Psoas muscle (tissue), 8 donors: Measurements from ENCODE around the gene ADCY1. TPM values are rescaled to one million over a fixed set of nuclear protein-coding genes. Genes with fewer than 3 reads are reported as not detected.
A peak's percentile ranks its signal among the peaks of the same experiment; 100 is the strongest.

Experiments used
- ATAC-seq, 4 donors: fragments of 200-7000 bp; cut with Tn5 transposase; one replicate each; pipeline ENCODE4 v1.9.1; 2020; ENCODE audit warnings: moderate library complexity in 3 of 4, mild to moderate bottlenecking in 2 of 4
- DNase-seq, 2 donors: peaks; one replicate each; pipeline ENCODE4 v3.0.0-alpha.2; 2020
- H3K27ac ChIP-seq: fragments of 200-600 bp; one replicate; pipeline ENCODE4 v1.8.0; 2022
- H3K27me3 ChIP-seq, 3 donors: fragments of 200-600 bp in 1 of 3; one replicate each; pipeline versions ENCODE4 v1.6.1 to v1.8.0; 2013 to 2022; ENCODE audit warnings: low read length in 2 of 3, mild to moderate bottlenecking in 2 of 3, moderate library complexity in 1 of 3; ENCODE audit not compliant: insufficient read depth in 3 of 3
- H3K36me3 ChIP-seq, 2 donors: fragments of 200-600 bp in 1 of 2; one replicate each; pipeline versions ENCODE4 v1.6.1 to v1.8.0; 2013 to 2022; ENCODE audit warnings: low read depth in 1 of 2, mild to moderate bottlenecking in 1 of 2, moderate library complexity in 1 of 2; ENCODE audit not compliant: insufficient read depth in 1 of 2
- H3K4me1 ChIP-seq: fragments of 200-600 bp; one replicate; pipeline ENCODE4 v1.8.0; 2022
- H3K4me3 ChIP-seq: fragments of 200-600 bp; one replicate; pipeline ENCODE4 v1.8.0; 2022; ENCODE audit warnings: mild to moderate bottlenecking
- H3K9me3 ChIP-seq: fragments of 200-600 bp; one replicate; pipeline ENCODE4 v1.8.0; 2022
- WGBS, 3 donors: extraction: QIAGEN DNeasy Blood & Tissue Kit; methylation state at CpG; one replicate each; pipeline versions ENCODE4 v1.1.6 to v1.1.7; 2013; 5-methylcytosine and 5-hydroxymethylcytosine counted together
- intact Hi-C, 2 donors: fragments of 100-400 bp; cut with DNase I; formaldehyde crosslinking; loops; one replicate each; pipeline versions ENCODE4 v1.11.0 to v1.14.2; 2022
- polyA plus RNA-seq, 3 donors: library from polyadenylated mRNA; stranded (reverse); fragments of 200-250 nt; gene quantifications; one replicate each; pipeline ENCODE4 v1.2.3, GENCODE V29; 2013
- total RNA-seq, 4 donors: library from RNA; stranded (reverse); fragmentation: NEBNext Ultra II Directional in 2 of 4; extraction: Animal tissue kit (Norgen Biotek cat#: 25700) in 2 of 4; gene quantifications; one replicate each; pipeline versions ENCODE4 v1.2.1 to v1.2.4, GENCODE V29; 2021 to 2023
- TF ChIP-seq, protein P1 (sequence below): fragments of 200-600 bp; IDR thresholded peaks from one replicate; pipeline ENCODE4 v1.8.0; 2022; ENCODE audit warnings: antibody characterized with exemption
- donor health status: healthy with polysubstance abuse.
- donor health status: DM: no; HTN: no; CAD: no; lungs with moderate emphysema.
- donor health status: Bipolar disorder and iron deficiency.
- donor health status: healthy.
- donor health status: DM: yes; HTN: yes; CAD: no.
- donor health status: DM: no; HTN: no; CAD: no.
- donor health status: DM: no; HTN: no; CAD: no.
- donor health status: DM: yes; HTN: yes; CAD: no.

The ADCY1 gene
- total and polyA plus RNA-seq, 7 donors: 1.3 to 4.3 (median 2.2) TPM

DNA sequence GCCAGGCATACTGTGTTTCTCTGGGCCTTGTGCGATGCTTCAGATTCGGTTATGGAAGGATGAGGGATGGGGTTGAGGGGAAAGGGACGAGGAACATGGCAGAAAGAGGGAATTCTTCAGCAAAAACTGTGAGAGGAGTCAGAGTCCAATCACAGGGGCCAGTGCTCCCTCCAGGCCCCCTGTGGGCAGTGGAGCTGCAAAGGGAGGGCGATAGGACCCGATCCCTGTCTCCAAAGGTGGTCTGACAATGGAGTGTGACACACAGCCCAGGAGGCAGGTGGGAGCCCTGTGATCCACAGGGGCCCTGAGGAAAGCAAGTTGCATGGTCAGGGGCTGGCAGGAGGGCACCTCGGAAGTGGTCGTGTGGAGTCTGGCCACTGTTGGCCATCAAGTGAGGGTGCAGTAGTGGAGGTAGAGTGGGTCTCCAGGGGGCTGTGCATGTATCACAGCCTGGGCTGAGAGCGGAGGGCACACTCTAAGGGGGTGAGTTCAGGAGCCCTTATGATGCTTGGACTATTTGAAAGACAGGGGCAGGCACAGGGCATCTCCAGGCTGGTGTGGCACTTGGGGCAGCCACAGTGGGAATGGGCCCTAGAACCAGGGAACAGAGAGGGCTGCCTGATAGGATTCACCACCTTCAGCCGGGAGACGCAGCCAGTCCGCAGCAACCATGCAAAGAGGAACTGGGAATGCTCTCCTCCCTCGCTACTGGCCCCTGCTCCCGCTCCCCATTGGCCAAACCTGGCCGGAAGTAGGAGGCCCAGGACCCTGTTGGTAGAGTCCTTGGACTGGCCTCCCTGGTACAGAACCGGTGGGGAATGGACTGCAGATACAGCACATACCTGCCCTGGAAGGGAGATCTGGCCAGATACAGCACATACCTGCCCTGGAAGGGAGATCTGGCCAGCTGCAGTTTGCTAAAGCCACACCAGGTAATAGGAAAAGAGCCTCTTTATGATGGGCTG is 115.9 kb downstream of the ADCY1 start:
- Histone ChIP-seq H3K9me3 (no peaks in the 10 kb centered on the region), H3K36me3 (no peaks in the 10 kb centered on the region), H3K27ac (no peak overlapping the region), H3K4me1 (no peaks in the 10 kb centered on the region), H3K27me3 (no peaks in the 10 kb centered on the region), H3K4me3 (no peak overlapping the region)
- peak in 1 of 2 donors; percentile 33 for DNase-seq
- 90 to 95% (median 92%) methylated on average over 12 to 15 of the region's 15 CpGs for WGBS, 3 donors
- ATAC-seq: no peak
- intact Hi-C loops: no loop called here
- TF ChIP-seq, protein P1, sequence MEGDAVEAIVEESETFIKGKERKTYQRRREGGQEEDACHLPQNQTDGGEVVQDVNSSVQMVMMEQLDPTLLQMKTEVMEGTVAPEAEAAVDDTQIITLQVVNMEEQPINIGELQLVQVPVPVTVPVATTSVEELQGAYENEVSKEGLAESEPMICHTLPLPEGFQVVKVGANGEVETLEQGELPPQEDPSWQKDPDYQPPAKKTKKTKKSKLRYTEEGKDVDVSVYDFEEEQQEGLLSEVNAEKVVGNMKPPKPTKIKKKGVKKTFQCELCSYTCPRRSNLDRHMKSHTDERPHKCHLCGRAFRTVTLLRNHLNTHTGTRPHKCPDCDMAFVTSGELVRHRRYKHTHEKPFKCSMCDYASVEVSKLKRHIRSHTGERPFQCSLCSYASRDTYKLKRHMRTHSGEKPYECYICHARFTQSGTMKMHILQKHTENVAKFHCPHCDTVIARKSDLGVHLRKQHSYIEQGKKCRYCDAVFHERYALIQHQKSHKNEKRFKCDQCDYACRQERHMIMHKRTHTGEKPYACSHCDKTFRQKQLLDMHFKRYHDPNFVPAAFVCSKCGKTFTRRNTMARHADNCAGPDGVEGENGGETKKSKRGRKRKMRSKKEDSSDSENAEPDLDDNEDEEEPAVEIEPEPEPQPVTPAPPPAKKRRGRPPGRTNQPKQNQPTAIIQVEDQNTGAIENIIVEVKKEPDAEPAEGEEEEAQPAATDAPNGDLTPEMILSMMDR: no peak

DNA sequence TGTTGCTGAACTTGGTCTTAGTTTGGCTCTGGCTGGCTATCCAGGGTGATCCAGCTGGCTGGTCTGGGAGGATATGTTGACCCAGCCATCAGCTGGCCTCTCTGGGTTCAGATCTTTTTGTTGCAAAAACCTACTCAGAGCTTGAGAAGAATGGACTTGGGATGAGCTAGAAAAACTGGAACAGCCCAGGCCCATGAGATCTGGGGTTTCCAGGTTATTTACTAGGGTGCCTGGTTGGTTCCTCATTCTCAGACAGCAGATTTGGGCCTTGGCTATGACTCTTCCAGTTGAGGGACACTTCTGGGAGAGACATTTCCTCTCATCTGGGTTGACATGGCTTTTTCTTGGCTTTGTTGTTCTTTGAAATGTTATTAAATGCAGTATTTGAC is 116.6 kb downstream of the ADCY1 start:
- ATAC-seq (no peak), DNase-seq (no peak)
- intact Hi-C loops: no loop called here
- Histone ChIP-seq H3K9me3 (no peaks in the 10 kb centered on the region), H3K36me3 (no peaks in the 10 kb centered on the region), H3K4me3 (no peak overlapping the region), H3K27ac (no peak overlapping the region), H3K4me1 (no peaks in the 10 kb centered on the region), H3K27me3 (no peaks in the 10 kb centered on the region)
- TF ChIP-seq, protein P1: no peak

DNA sequence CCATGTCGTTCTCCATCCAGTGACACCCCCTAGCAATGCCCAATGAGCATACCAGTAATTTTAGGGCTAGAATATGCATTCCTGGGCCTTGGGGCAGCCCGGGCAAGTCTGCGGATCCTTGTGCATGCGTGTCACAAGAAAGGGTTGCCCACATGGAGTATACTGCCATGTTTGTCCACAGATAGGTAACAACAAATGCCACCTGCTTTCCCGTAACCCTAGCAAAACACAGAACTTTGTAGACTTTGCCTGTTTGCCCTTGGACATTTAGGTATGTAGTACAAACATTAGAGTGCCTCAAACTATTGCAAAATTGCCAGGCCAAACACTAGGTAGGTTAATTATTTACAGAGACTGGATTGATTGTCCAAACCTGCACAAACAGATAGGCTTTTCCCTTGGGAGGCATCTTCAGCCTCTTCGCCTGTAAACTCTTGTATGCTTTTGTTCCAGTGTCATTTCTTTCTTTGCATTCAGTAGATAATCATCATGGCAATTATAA is 117.0 kb downstream of the ADCY1 start:
- Histone ChIP-seq H3K4me1 (no peaks in the 10 kb centered on the region), H3K36me3 (no peaks in the 10 kb centered on the region), H3K27ac (no peak overlapping the region), H3K4me3 (no peak overlapping the region), H3K9me3 (no peaks in the 10 kb centered on the region), H3K27me3 (no peaks in the 10 kb centered on the region)
- DNase-seq: no peak
- 95 to 96% (median 95%) methylated on average over 6 of the region's 6 CpGs for WGBS, 3 donors
- intact Hi-C loops: no loop called here
- no peak for ATAC-seq
- TF ChIP-seq, protein P1: no peak

DNA sequence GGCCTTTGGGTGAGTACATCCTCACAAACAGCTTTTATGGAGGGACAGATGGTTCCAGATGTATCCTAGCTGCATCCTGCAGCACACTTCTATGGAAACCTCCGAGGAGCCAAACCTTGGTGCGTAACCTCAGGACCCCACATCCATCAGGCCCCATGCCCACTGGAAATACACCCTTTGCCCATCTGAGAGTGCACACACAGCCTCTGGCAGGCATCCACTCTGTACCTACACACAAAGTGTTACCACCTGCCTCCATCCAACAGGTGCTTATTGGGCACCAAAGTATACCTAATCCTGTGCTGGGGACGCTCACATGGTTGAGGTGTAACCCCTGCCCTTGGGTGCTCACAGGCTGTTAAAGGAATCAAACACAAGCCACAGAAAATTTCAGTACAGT is 117.9 kb downstream of the ADCY1 start:
- Histone ChIP-seq H3K4me1 (no peaks in the 10 kb centered on the region), H3K27ac (no peak overlapping the region), H3K4me3 (no peak overlapping the region), H3K27me3 (no peaks in the 10 kb centered on the region), H3K9me3 (no peaks in the 10 kb centered on the region), H3K36me3 (no peaks in the 10 kb centered on the region)
- ATAC-seq (no peak), DNase-seq (no peak)
- intact Hi-C loops: no loop called here
- TF ChIP-seq, protein P1: no peak
- WGBS, 3 donors: 93 to 96% (median 94%) methylated on average over 3 of the region's 3 CpGs
